Stimulated activated naive CD4-positive, alpha-beta T cell treated with Interleukin-2 at 50 U/mL for 16 hours (primary cell): ENCODE data around the gene CSNK2B.

Experiments used
- DNase-seq: peaks from one replicate; lab custom pipeline; 2025; lab: John Stamatoyannopoulos, UW

CSNK2B gene

GRCh38 chr6:31665501-31666336 is at the start of gene CSNK2B:
Gene CSNK2B (plus strand): TSS chr6:31666080. CDS start chr6:31666832, 752 bp downstream.
- DNase-seq: peak; percentile 99

GRCh38 chr6:31617010-31617409 is 48.9 kb upstream of the CSNK2B start:
- DNase-seq: no peak

GRCh38 chr6:31619805-31620585 is 45.9 kb upstream of the CSNK2B start:
- peak; percentile 99 for DNase-seq

GRCh38 chr6:31620586-31621319 is 45.1 kb upstream of the CSNK2B start, which contains the start of gene PRRC2A:
Gene PRRC2A (plus strand): TSS chr6:31620715. CDS start chr6:31622790, 2,075 bp downstream.
- peak; percentile 99 for DNase-seq

- DNase-seq: no peak
Observed at GRCh38 chr6:31621320-31621939, 44.5 kb upstream of the CSNK2B start.

GRCh38 chr6:31621991-31622390 is 43.9 kb upstream of the CSNK2B start:
- DNase-seq: no peak

- no peak for DNase-seq
Observed at GRCh38 chr6:31622684-31623091, 43.2 kb upstream of the CSNK2B start.

GRCh38 chr6:31624070-31624469 is 41.8 kb upstream of the CSNK2B start:
- DNase-seq: no peak

- no peak for DNase-seq
Observed at GRCh38 chr6:31626952-31627351, 38.9 kb upstream of the CSNK2B start.

- DNase-seq: no peak
Observed at GRCh38 chr6:31627690-31628287, 38.1 kb upstream of the CSNK2B start.

GRCh38 chr6:31629014-31629413 is 36.9 kb upstream of the CSNK2B start:
- no peak for DNase-seq

- no peak for DNase-seq
Observed at GRCh38 chr6:31630177-31630934, 35.5 kb upstream of the CSNK2B start.

- DNase-seq: no peak
Observed at GRCh38 chr6:31631209-31631608, 34.7 kb upstream of the CSNK2B start.

- no peak for DNase-seq
Observed at GRCh38 chr6:31631681-31632278, 34.1 kb upstream of the CSNK2B start.

- DNase-seq: no peak
Observed at GRCh38 chr6:31632279-31632946, 33.5 kb upstream of the CSNK2B start.

GRCh38 chr6:31633447-31633846 is 32.4 kb upstream of the CSNK2B start:
- no peak for DNase-seq

- no peak for DNase-seq
Observed at GRCh38 chr6:31634131-31634530, 31.7 kb upstream of the CSNK2B start.

GRCh38 chr6:31634969-31635575 is 30.8 kb upstream of the CSNK2B start:
- DNase-seq: no peak
